Fibroblast of the aortic adventitia (primary cell): ENCODE measurements around the gene NISCH. TPM values are rescaled to one million over a fixed set of nuclear protein-coding genes. Genes with fewer than 3 reads are reported as not detected.

Experiments used
- DNase-seq: peaks from one replicate; pipeline ENCODE4 v3.0.0-alpha.2; 2010; ENCODE audit warnings: low read depth
- H3K4me3 ChIP-seq: 2 replicates; pipeline ENCODE4 v1.5.1; 2011; ENCODE audit warnings: low read depth, mild to moderate bottlenecking, control low read depth, low read length, moderate library complexity
- total RNA-seq: library from RNA; depleted of rRNA; stranded (reverse); fragments of >200 nt; gene quantifications from 2 replicates; pipeline ENCODE4 v1.2.3, GENCODE V29; 2012; ENCODE audit warnings: low replicate concordance
- TF ChIP-seq, protein P1 (sequence below): IDR thresholded peaks from 2 replicates; pipeline ENCODE4 v1.5.1; 2011; ENCODE audit warnings: mild to moderate bottlenecking, low read length, control low read depth, inconsistent platforms; ENCODE audit not compliant: insufficient read depth

NISCH gene
- total RNA-seq, 1 donor = 52.7 TPM

- TF ChIP-seq, protein P1, sequence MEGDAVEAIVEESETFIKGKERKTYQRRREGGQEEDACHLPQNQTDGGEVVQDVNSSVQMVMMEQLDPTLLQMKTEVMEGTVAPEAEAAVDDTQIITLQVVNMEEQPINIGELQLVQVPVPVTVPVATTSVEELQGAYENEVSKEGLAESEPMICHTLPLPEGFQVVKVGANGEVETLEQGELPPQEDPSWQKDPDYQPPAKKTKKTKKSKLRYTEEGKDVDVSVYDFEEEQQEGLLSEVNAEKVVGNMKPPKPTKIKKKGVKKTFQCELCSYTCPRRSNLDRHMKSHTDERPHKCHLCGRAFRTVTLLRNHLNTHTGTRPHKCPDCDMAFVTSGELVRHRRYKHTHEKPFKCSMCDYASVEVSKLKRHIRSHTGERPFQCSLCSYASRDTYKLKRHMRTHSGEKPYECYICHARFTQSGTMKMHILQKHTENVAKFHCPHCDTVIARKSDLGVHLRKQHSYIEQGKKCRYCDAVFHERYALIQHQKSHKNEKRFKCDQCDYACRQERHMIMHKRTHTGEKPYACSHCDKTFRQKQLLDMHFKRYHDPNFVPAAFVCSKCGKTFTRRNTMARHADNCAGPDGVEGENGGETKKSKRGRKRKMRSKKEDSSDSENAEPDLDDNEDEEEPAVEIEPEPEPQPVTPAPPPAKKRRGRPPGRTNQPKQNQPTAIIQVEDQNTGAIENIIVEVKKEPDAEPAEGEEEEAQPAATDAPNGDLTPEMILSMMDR = no peak
- no peak overlapping the region for H3K4me3 ChIP-seq
- DNase-seq = no peak
Observed at GRCh38 chr3:52506266-52506966, 51.0 kb downstream of the NISCH start.

DNA sequence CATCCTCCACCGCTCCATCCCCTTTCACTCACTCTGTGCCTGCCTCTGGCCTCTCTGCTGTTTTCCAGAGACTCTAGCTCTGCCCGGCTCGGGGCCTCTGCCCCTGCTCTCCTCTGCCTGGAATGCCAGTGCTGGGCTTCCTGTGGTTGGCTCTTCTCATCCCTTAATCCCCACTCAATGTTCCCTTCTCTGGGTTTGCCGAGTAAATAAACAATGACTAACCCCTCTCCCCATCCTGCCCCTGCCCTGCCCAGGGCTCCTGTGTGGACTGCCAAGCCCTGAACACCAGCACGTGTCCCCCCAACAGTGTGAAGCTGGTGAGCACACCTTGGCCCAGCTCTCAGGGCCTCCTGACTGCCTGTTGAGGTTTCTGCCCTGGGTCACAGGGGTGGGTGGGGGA lies 52.0 kb downstream of the NISCH start:
- no peak overlapping the region for H3K4me3 ChIP-seq
- DNase-seq = no peak
- TF ChIP-seq, protein P1 = no peak

DNA sequence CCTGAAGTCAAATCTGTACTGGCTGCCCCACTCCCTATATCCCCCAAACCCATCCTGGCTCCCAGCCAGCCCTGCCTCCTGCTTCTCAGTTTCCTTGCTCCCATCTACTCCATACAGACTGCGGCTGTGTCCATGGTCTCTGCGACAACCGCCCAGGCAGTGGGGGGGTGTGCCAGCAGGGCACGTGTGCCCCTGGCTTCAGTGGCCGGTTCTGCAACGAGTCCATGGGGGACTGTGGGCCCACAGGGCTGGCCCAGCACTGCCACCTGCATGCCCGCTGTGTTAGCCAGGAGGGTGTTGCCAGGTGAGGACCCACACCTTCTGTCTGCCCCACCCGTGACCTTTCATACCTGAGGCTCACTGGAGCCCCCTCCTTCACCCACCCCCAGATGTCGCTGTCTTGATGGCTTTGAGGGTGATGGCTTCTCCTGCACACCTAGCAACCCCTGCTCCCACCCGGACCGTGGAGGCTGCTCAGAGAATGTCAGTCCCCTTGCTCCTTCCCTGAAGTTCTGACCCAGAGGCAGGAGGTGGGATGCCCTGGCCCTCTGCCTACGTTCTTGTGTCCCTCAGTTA lies 54.4 kb downstream of the NISCH start:
- no peak overlapping the region for H3K4me3 ChIP-seq
- TF ChIP-seq, protein P1 = no peak
- no peak for DNase-seq

GRCh38 chr3:52511509-52511908 lies 56.1 kb downstream of the NISCH start:
- TF ChIP-seq, protein P1 = no peak
- no peak for DNase-seq
- H3K4me3 ChIP-seq = no peak overlapping the region

DNA sequence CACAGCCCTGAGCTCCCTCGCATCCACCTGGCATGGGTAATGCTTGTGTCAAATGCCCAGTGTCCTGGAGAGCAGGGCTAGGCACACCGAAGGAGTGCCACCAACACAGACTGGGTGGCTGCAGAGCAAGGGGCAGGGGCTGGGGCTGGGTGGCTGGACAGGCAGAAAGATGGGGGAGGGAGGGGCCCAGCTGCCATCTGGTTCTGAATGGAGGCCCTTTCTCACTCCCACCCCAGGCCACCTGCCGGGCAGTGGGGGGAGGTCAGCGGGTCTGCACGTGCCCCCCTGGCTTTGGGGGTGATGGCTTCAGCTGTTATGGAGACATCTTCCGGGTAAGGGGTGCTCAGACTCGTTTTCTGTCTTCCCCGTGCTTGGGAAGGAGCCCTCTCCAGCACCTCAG lies 56.7 kb downstream of the NISCH start:
- no peak for DNase-seq
- TF ChIP-seq, protein P1 = no peak
- no peak overlapping the region for H3K4me3 ChIP-seq

- TF ChIP-seq, protein P1 = no peak
- H3K4me3 ChIP-seq = no peak overlapping the region
- DNase-seq = no peak
Observed at GRCh38 chr3:52512727-52513126, 57.3 kb downstream of the NISCH start.
